ENCODE measurements around the gene TMEM44. TPM values are rescaled to one million over a fixed set of nuclear protein-coding genes. Genes with fewer than 3 reads are reported as not detected.
"Not testable (repeated sequence)": the region's sequence is repeated elsewhere in the genome, so short reads cannot be mapped to it uniquely, and the experiment has no call there.

TMEM44 gene
- total RNA-seq, 1 experiment from 2014 or later = 13.7 TPM

GRCh38 chr3:194547042-194547441, 86.2 kb downstream of the TMEM44 start (continued):
- TF ChIP-seq ZNF281 (CRISPR knock-in tag; IDR thresholded peaks at IDR 0.05) (no peak), MAX (CRISPR knock-in tag; IDR thresholded peaks at IDR 0.05) (no peak), PREB (CRISPR knock-in tag; IDR thresholded peaks at IDR 0.05; ENCODE audit: borderline replicate concordance) (no peak), AFF4 (CRISPR knock-in tag; IDR thresholded peaks at IDR 0.05; ENCODE audit: borderline replicate concordance) (no peak), ZBTB43 (CRISPR knock-in tag; IDR thresholded peaks at IDR 0.05) (no peak)

- H3K4me3 Mint-ChIP-seq; H3K4me1 Mint-ChIP-seq; POLR2A ChIA-PET; H3K27ac Mint-ChIP-seq; DNase-seq (ENCODE audit: low spot score); H3K36me3 Mint-ChIP-seq; H3K27me3 Mint-ChIP-seq (ENCODE audit: low read depth); ATAC-seq: not testable (repeated sequence)
- H3K9me3 Mint-ChIP-seq = peaks cover 13% of the 10 kb centered on the region
- CTCF ChIA-PET = interaction anchor here (1.4 kb wide), 1 partner anchor 73 kb away, joined by 6 read pairs; no protein-coding TSS in a partner anchor
These were observed 87.7 kb downstream of the TMEM44 start for GRCh38 chr3:194545538-194545937.

DNA sequence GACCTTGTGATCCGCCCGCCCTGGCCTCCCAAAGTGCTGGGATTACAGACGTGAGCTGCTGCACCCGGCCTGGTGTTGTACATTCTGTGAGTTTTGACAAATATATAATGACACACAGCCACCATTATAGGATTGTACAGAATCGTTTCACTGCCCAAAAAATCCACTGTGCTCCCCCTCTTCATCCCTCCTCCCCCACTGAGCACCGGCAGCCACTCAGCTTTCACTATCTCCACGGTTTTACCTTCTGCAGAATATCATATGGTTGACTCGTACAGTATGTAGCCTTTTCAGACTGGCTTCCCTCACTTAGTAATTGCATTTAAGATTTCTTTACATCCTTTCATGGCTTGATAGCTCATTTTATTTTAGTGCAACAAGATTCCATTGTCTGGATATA, 89.7 kb downstream of the TMEM44 start:
- no peak for TF ChIP-seq GTF2I (CRISPR knock-in tag; conservative IDR thresholded peaks at IDR 0.05)
- no peak for TF ChIP-seq ZNF263 (CRISPR knock-in tag; IDR thresholded peaks at IDR 0.05; ENCODE audit: low read depth)
- TF ChIP-seq ZNF416 (CRISPR knock-in tag; IDR thresholded peaks at IDR 0.05) = no peak
- TF ChIP-seq, protein P1, sequence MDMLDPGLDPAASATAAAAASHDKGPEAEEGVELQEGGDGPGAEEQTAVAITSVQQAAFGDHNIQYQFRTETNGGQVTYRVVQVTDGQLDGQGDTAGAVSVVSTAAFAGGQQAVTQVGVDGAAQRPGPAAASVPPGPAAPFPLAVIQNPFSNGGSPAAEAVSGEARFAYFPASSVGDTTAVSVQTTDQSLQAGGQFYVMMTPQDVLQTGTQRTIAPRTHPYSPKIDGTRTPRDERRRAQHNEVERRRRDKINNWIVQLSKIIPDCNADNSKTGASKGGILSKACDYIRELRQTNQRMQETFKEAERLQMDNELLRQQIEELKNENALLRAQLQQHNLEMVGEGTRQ (CRISPR knock-in tag; IDR thresholded peaks at IDR 0.05) = no peak
- TF ChIP-seq NR2C2 (CRISPR knock-in tag; IDR thresholded peaks at IDR 0.05) = no peak
- TF ChIP-seq, protein P2, sequence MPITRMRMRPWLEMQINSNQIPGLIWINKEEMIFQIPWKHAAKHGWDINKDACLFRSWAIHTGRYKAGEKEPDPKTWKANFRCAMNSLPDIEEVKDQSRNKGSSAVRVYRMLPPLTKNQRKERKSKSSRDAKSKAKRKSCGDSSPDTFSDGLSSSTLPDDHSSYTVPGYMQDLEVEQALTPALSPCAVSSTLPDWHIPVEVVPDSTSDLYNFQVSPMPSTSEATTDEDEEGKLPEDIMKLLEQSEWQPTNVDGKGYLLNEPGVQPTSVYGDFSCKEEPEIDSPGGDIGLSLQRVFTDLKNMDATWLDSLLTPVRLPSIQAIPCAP (CRISPR knock-in tag; IDR thresholded peaks at IDR 0.05) = no peak
- no peak for TF ChIP-seq NR1H2 (CRISPR knock-in tag; IDR thresholded peaks at IDR 0.05)
- TF ChIP-seq ZNF219 (CRISPR knock-in tag; IDR thresholded peaks at IDR 0.05; ENCODE audit: borderline replicate concordance) = no peak
- no peak for TF ChIP-seq IRF2 (CRISPR knock-in tag; IDR thresholded peaks at IDR 0.05; ENCODE audit: borderline replicate concordance, low read depth)
- no peak for TF ChIP-seq TP53 (CRISPR knock-in tag; IDR thresholded peaks at IDR 0.05)
- TF ChIP-seq CBFB (CRISPR knock-in tag; IDR thresholded peaks at IDR 0.05; ENCODE audit: low read depth) = no peak
- TF ChIP-seq ZNF671 (CRISPR knock-in tag; IDR thresholded peaks at IDR 0.05) = no peak
- no peak for TF ChIP-seq ZNF232 (CRISPR knock-in tag; IDR thresholded peaks at IDR 0.05)
- ChIA-PET POLR2A (no interaction called here), CTCF (no interaction called here)
- Mint-ChIP-seq H3K36me3 (peaks cover 6% of the 10 kb centered on the region), H3K4me3 (no peak overlapping the region), H3K9me3 (peaks cover 13% of the 10 kb centered on the region), H3K4me1 (no peaks in the 10 kb centered on the region), H3K27ac (no peak overlapping the region), H3K27me3 (ENCODE audit: low read depth) (no peaks in the 10 kb centered on the region)
- ATAC-seq (no peak), DNase-seq (ENCODE audit: low spot score) (no peak)

Data from WTC11 (cell line).